ENCODE results near the gene ERC1. TPM values are rescaled to one million over a fixed set of nuclear protein-coding genes. Genes with fewer than 3 reads are reported as not detected.
"Not testable (repeated sequence)": the region's sequence is repeated elsewhere in the genome, so short reads cannot be mapped to it uniquely, and the experiment has no call there.

Gene ERC1
- polyA plus RNA-seq, 1 donor, result 17.5 TPM

DNA sequence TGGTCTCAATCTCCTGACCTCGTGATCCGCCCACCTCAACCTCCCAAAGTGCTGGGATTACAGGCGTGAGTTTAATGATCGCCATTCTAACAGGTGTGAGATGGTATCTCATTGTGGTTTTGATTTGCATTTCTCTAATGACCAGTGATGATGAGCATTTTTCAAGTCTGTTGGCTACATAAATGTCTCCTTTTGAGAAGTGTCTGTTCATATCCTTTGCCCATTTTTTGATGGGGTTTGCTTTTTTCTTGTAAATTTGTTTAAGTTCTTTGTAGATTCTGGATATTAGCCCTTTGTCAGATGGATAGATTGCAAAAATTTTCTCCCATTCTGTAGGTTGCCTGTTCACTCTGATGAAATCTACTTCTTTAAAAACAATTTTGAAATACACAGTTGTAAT lies 264.8 kb downstream of the ERC1 start:
- H3K36me3 ChIP-seq (ENCODE audit: control insufficient read depth, insufficient read depth, low read length); H3K9me3 ChIP-seq (ENCODE audit: control insufficient read depth, low read depth, low read length); H3K27me3 ChIP-seq (ENCODE audit: control insufficient read depth, insufficient read depth, low read length); DNase-seq; H3K4me1 ChIP-seq (ENCODE audit: control insufficient read depth, insufficient read depth, low read length); H3K4me3 ChIP-seq (ENCODE audit: low read length); H3K27ac ChIP-seq (ENCODE audit: low read length): not testable (repeated sequence)
- no CpG with 5 or more reads among the region's 4 CpGs for WGBS (ENCODE audit: insufficient coverage, low lambda C conversion rate)

DNA sequence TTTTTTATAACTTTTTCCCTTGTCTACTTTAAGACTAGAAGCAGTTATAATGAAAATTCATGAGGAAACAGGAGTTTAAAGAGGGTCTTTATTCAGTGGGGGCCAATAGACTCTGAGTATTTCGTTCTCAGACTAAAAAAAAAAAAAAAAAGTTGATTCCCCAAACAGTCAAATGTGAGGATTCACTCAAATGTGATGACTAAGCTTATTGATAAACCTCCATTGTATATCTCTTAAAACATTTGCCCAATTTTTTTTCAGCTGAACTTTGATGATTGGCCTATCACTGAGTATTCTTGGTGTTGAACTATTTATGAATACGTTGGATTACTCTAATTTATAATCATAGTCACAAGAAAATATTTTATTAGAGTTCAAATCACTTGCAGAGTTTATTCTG lies 265.3 kb downstream of the ERC1 start:
- WGBS (ENCODE audit: insufficient coverage, low lambda C conversion rate), result 100% methylated on average over 2 of the region's 2 CpGs

DNA sequence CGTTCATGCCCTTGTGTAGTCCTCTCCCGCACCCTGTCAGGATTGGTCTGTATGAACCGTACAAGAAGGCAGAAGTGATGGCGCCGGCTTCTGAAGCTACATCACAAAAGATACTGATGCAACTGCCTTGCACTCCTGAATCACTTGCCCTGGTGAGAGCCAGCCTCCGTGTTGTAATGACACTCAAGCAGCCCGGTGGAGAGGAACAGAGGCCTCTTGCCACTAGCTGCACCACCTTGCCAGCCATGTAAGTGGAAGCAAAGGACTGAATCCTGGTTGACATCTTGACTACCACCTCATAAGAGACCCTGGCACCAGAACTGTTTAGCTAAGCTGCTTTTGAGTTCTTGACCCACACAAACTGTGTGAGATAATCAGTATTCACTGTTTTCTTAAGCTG lies 266.0 kb downstream of the ERC1 start:
- H3K4me1 ChIP-seq (ENCODE audit: control insufficient read depth, insufficient read depth, low read length), result no peaks in the 10 kb centered on the region
- H3K27me3 ChIP-seq (ENCODE audit: control insufficient read depth, insufficient read depth, low read length), result no peaks in the 10 kb centered on the region
- no peak overlapping the region for H3K4me3 ChIP-seq (ENCODE audit: low read length)
- peaks cover 7% of the 10 kb centered on the region for H3K36me3 ChIP-seq (ENCODE audit: control insufficient read depth, insufficient read depth, low read length)
- no peak for DNase-seq
- no peak overlapping the region for H3K27ac ChIP-seq (ENCODE audit: low read length)
- no peaks in the 10 kb centered on the region for H3K9me3 ChIP-seq (ENCODE audit: control insufficient read depth, low read depth, low read length)
- no CpG with 5 or more reads among the region's 7 CpGs for WGBS (ENCODE audit: insufficient coverage, low lambda C conversion rate)

More for the DNA sequence above, 265.3 kb downstream of the ERC1 start:
- no peaks in the 10 kb centered on the region for H3K9me3 ChIP-seq (ENCODE audit: control insufficient read depth, low read depth, low read length)
- no peaks in the 10 kb centered on the region for H3K27me3 ChIP-seq (ENCODE audit: control insufficient read depth, insufficient read depth, low read length)
- H3K27ac ChIP-seq (ENCODE audit: low read length), result no peak overlapping the region
- DNase-seq, result no peak
- H3K4me1 ChIP-seq (ENCODE audit: control insufficient read depth, insufficient read depth, low read length), result no peaks in the 10 kb centered on the region
- no peak overlapping the region for H3K4me3 ChIP-seq (ENCODE audit: low read length)
- H3K36me3 ChIP-seq (ENCODE audit: control insufficient read depth, insufficient read depth, low read length), result peaks cover 4% of the 10 kb centered on the region

DNA sequence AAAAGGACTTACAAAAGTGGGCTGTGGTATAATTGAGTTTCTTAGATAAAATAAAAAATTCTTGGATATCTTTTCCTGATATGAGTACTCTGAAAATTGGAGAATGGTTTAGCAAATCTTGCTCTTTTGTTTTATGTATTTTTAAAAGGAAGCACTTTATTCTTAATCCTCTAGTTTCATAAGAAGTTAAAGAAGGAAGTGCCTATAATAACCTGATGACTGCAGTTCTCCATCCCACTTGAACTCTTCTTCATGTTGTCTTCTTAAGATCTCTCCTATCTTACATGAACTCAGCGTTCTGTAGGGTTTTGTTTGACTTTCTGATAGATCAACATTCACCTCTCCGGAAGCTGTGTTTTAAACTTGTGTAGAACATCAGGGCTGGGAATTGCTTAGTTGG lies 271.0 kb downstream of the ERC1 start:
- no peaks in the 10 kb centered on the region for H3K4me1 ChIP-seq (ENCODE audit: control insufficient read depth, insufficient read depth, low read length)
- DNase-seq, result no peak
- no peaks in the 10 kb centered on the region for H3K9me3 ChIP-seq (ENCODE audit: control insufficient read depth, low read depth, low read length)
- H3K27me3 ChIP-seq (ENCODE audit: control insufficient read depth, insufficient read depth, low read length), result no peaks in the 10 kb centered on the region
- no peak overlapping the region for H3K27ac ChIP-seq (ENCODE audit: low read length)
- H3K36me3 ChIP-seq (ENCODE audit: control insufficient read depth, insufficient read depth, low read length), result peaks cover 11% of the 10 kb centered on the region
- no CpG with 5 or more reads among the region's 2 CpGs for WGBS (ENCODE audit: insufficient coverage, low lambda C conversion rate)
- H3K4me3 ChIP-seq (ENCODE audit: low read length), result no peak overlapping the region

DNA sequence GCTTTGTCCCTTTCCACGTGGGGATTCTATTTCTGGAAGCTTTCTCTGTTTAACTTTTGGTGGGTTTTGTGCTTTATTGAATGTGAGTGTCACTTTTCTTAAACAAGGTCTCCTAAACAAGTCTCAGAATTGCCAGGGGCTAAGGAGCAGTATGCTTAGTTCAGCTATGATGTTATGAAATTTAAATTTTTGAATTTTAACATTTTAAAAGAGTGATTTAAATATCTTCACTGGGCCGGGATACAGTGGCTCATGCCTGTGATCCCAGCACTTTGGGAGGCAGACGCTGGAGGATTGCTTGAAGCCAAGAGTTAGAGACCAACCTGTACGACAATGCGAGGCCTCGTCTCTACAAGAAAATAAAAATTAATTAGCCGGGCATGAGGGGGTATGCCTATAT lies 276.2 kb downstream of the ERC1 start:
- no peak overlapping the region for H3K4me3 ChIP-seq (ENCODE audit: low read length)
- peaks cover 7% of the 10 kb centered on the region for H3K36me3 ChIP-seq (ENCODE audit: control insufficient read depth, insufficient read depth, low read length)
- DNase-seq, result no peak
- no peaks in the 10 kb centered on the region for H3K9me3 ChIP-seq (ENCODE audit: control insufficient read depth, low read depth, low read length)
- H3K27ac ChIP-seq (ENCODE audit: low read length), result no peak overlapping the region
- no peaks in the 10 kb centered on the region for H3K4me1 ChIP-seq (ENCODE audit: control insufficient read depth, insufficient read depth, low read length)
- WGBS (ENCODE audit: insufficient coverage, low lambda C conversion rate), result 67% methylated on average over 1 of the region's 7 CpGs
- H3K27me3 ChIP-seq (ENCODE audit: control insufficient read depth, insufficient read depth, low read length), result no peaks in the 10 kb centered on the region

DNA sequence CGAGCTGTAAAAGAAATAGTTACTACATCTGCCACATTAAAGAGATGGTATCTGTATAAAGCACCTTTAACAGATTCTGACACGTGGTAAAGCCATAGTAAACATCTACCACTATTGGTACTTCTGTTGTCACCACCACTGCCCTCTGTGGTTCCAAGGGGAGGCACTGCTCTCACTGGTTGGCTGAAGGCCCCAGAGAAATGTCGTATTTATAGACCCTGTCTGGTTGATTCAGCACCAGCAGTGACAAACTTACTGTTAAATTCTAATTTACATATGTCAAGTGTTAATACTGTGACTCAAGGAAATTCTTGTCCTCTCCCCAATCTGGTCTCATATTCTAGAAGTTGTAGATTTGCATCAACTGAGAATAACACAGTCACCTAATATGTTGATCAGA lies 281.1 kb downstream of the ERC1 start:
- WGBS (ENCODE audit: insufficient coverage, low lambda C conversion rate), result no CpG with 5 or more reads among the region's 3 CpGs
- DNase-seq, result no peak
- Histone ChIP-seq H3K27me3 (ENCODE audit: control insufficient read depth, insufficient read depth, low read length) (no peaks in the 10 kb centered on the region), H3K36me3 (ENCODE audit: control insufficient read depth, insufficient read depth, low read length) (no peaks in the 10 kb centered on the region), H3K9me3 (ENCODE audit: control insufficient read depth, low read depth, low read length) (no peaks in the 10 kb centered on the region), H3K4me1 (ENCODE audit: control insufficient read depth, insufficient read depth, low read length) (no peaks in the 10 kb centered on the region), H3K27ac (ENCODE audit: low read length) (no peak overlapping the region), H3K4me3 (ENCODE audit: low read length) (no peak overlapping the region)

DNA sequence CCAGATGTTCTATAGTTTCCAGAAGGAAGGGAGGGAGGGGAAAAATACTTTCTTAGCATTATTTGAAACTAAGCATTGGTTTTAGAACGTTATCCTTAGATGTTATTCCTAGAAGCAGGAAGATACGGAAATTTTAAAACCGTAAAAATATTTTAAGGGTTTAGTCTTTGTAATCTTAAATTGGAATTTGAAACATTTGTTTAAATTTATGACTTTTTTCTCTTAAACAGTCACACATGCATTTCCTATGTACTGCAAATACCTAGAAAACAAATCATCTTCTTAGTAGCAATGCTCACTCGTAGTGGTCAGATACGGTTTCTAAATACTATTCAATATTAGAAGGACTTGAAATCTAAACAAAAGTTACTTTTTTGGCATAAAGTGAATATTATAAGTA lies 282.0 kb downstream of the ERC1 start:
- no peaks in the 10 kb centered on the region for H3K27me3 ChIP-seq (ENCODE audit: control insufficient read depth, insufficient read depth, low read length)
- H3K36me3 ChIP-seq (ENCODE audit: control insufficient read depth, insufficient read depth, low read length), result no peaks in the 10 kb centered on the region
- H3K4me1 ChIP-seq (ENCODE audit: control insufficient read depth, insufficient read depth, low read length), result no peaks in the 10 kb centered on the region
- H3K4me3 ChIP-seq (ENCODE audit: low read length), result no peak overlapping the region
- no peak overlapping the region for H3K27ac ChIP-seq (ENCODE audit: low read length)
- no peak for DNase-seq
- H3K9me3 ChIP-seq (ENCODE audit: control insufficient read depth, low read depth, low read length), result no peaks in the 10 kb centered on the region
- 77% methylated on average over 3 of the region's 5 CpGs for WGBS (ENCODE audit: insufficient coverage, low lambda C conversion rate)

DNA sequence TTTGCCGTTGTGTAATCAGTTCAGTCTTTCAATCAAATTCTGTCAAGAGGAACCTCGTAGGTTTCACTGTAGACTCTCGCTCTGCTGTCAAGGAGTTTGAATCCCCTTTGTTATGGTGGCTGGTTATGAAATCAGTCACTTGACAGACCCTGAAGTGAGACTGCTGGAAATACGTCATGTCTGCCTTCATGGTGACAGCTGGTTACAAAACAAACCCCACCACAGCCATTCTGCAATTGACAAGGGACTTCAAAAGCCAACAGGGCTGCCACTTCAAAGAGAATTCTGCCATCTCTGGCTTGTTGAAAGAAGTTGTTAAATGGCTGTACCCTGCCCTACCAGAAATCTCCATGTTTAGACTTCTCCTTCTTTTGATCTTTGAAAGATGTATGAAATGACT lies 286.9 kb downstream of the ERC1 start:
- no CpG with 5 or more reads among the region's 4 CpGs for WGBS (ENCODE audit: insufficient coverage, low lambda C conversion rate)
- Histone ChIP-seq H3K9me3 (ENCODE audit: control insufficient read depth, low read depth, low read length) (no peaks in the 10 kb centered on the region), H3K27me3 (ENCODE audit: control insufficient read depth, insufficient read depth, low read length) (no peaks in the 10 kb centered on the region), H3K36me3 (ENCODE audit: control insufficient read depth, insufficient read depth, low read length) (no peaks in the 10 kb centered on the region), H3K27ac (ENCODE audit: low read length) (no peak overlapping the region), H3K4me1 (ENCODE audit: control insufficient read depth, insufficient read depth, low read length) (no peaks in the 10 kb centered on the region), H3K4me3 (ENCODE audit: low read length) (no peak overlapping the region)
- no peak for DNase-seq

DNA sequence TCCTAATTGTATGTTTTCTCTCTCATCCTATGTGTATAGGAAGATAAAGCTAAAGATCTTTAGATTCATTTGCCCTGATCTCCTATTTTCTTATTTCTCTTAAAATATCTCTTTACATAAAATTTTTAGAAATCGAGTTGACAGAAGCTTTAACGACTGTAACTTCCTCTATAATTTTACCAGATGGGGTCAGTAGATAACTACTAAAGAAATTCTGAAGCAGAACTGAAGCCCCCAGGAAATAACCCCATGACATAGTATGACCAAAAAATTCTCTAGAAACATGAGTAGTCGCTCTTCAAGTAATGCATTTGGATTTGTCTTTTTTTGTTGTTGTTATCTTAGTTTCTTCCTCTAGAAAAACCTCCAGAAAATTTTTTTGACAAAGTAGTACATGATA lies 288.0 kb downstream of the ERC1 start:
- no peaks in the 10 kb centered on the region for H3K9me3 ChIP-seq (ENCODE audit: control insufficient read depth, low read depth, low read length)
- H3K36me3 ChIP-seq (ENCODE audit: control insufficient read depth, insufficient read depth, low read length), result no peaks in the 10 kb centered on the region
- WGBS (ENCODE audit: insufficient coverage, low lambda C conversion rate), result 79% methylated on average over 3 of the region's 3 CpGs
- H3K27me3 ChIP-seq (ENCODE audit: control insufficient read depth, insufficient read depth, low read length), result no peaks in the 10 kb centered on the region
- DNase-seq, result no peak
- H3K27ac ChIP-seq (ENCODE audit: low read length), result no peak overlapping the region
- no peak overlapping the region for H3K4me3 ChIP-seq (ENCODE audit: low read length)
- H3K4me1 ChIP-seq (ENCODE audit: control insufficient read depth, insufficient read depth, low read length), result no peaks in the 10 kb centered on the region

DNA sequence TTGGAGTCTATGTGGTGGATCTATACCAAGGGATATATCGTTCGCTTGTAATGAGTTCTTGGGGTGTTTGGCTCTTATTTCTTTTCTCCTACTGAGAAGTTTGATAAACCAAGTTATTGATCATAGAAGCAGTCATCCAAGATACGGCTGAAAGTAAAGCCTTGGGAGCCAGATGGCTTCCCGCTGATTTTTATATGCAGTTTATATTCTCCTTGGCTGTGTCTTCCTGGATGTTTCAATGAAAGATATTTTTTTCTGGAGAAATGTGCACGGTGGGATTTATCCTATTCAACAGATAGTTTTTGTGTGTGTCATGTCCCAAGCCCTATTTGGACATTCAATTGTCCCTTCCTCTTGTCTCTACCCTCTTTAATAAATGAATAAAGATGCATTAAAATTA lies 289.0 kb downstream of the ERC1 start:
- Histone ChIP-seq H3K4me1 (ENCODE audit: control insufficient read depth, insufficient read depth, low read length) (no peaks in the 10 kb centered on the region), H3K27ac (ENCODE audit: low read length) (no peak overlapping the region), H3K4me3 (ENCODE audit: low read length) (no peak overlapping the region), H3K36me3 (ENCODE audit: control insufficient read depth, insufficient read depth, low read length) (no peaks in the 10 kb centered on the region), H3K9me3 (ENCODE audit: control insufficient read depth, low read depth, low read length) (no peaks in the 10 kb centered on the region), H3K27me3 (ENCODE audit: control insufficient read depth, insufficient read depth, low read length) (no peaks in the 10 kb centered on the region)
- no peak for DNase-seq
- 100% methylated on average over 1 of the region's 5 CpGs for whole genome bisulfite sequencing (ENCODE audit: insufficient coverage, low lambda C conversion rate)

DNA sequence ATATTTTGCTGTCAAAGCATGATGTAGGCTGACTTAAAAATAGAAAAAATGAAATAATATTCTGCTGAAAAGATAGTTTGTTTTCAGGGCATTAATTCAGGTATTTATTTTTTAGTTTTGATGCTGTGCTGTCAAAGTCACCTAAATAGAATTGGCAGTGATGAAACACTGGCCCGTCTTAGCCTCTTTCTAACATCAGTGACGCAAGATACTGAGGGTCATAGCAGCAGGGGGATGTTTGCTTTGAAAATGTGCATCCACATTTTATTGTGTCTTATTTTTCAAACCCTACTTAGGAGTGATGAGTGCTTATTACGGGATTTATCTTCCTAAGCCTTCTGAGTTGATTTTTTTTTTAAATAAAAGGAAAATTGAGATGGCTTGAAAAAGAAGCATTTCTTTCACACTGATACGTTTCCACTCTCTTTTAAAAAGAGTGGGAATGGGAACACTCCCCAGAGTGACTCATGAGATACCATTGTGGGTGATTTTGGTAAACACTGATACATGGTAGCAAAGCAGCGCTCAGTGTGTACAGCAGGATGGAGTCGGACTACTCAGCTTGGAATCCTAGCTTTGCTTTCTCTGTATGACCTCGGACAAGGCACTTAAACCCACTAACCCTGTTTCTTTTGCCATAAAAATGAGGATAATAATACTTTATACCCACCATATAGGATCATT lies 290.8 kb downstream of the ERC1 start:
- H3K4me3 ChIP-seq (ENCODE audit: low read length), result no peak overlapping the region

More for the DNA sequence above, 290.8 kb downstream of the ERC1 start:
- Histone ChIP-seq H3K27me3 (ENCODE audit: control insufficient read depth, insufficient read depth, low read length) (no peaks in the 10 kb centered on the region), H3K27ac (ENCODE audit: low read length) (no peak overlapping the region), H3K36me3 (ENCODE audit: control insufficient read depth, insufficient read depth, low read length) (no peaks in the 10 kb centered on the region), H3K9me3 (ENCODE audit: control insufficient read depth, low read depth, low read length) (no peaks in the 10 kb centered on the region), H3K4me1 (ENCODE audit: control insufficient read depth, insufficient read depth, low read length) (no peaks in the 10 kb centered on the region)
- no peak for DNase-seq
- 100% methylated on average over 2 of the region's 7 CpGs for WGBS (ENCODE audit: insufficient coverage, low lambda C conversion rate)
